SIG-M5 treated with dmso at 0.1 percent for 504 hours (cell line): ENCODE data around the gene CARD9.
"Not testable (repeated sequence)": the region's sequence is repeated elsewhere in the genome, so short reads cannot be mapped to it uniquely, and the experiment has no call there.

Source experiments
- DNase-seq: peaks from one replicate; lab custom pipeline; 2025; ENCODE audit not compliant: unreplicated experiment; lab: John Stamatoyannopoulos, UW

The CARD9 gene, protein sequence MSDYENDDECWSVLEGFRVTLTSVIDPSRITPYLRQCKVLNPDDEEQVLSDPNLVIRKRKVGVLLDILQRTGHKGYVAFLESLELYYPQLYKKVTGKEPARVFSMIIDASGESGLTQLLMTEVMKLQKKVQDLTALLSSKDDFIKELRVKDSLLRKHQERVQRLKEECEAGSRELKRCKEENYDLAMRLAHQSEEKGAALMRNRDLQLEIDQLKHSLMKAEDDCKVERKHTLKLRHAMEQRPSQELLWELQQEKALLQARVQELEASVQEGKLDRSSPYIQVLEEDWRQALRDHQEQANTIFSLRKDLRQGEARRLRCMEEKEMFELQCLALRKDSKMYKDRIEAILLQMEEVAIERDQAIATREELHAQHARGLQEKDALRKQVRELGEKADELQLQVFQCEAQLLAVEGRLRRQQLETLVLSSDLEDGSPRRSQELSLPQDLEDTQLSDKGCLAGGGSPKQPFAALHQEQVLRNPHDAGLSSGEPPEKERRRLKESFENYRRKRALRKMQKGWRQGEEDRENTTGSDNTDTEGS

DNA sequence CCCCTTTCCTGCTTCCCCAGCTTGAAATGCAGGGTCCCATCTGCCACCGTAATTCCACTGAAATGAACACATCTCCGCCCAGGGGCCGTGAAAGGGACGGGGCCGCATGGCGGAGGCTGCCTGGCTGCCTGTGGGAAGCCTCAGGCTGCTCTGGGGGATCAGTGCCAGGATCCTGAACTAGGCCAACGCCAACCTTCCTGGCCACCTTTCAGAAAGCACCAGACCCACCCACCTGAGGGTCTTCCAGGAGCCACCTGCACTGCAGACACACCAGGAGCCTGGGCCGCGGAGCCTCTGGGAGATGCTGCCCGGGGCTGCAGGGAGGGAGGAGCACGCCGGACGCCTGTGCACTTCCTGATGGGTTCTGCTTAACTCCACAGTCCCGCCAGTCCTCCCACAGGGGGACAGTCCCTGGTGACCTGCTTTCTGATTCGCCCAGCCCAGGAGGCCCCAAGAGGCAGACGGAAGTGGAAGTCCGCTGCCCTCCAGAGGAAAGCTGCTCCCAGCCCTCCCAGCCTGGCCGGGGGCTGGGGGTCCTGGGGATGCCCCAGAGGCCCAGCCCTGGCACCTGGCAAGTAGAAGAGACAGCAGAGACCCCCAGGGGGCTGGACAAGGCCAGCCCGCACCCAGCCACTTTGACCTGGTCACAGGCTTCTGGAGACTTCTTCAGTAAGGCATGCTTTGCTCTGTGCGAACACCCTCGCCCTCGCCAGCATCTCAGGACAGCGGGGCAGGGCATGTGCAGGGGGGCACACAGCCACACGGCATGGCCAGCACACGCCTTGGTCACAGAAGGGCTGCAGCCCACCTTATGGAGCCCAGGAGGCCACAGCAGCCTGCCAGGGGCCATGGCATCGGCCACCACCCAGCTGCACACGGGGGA is at the start of gene CARD9:
CARD9 (minus strand) TSS at position 370 of the 883 bp plus-strand sequence. CDS start 1,591 bp downstream, outside the sequence.
- DNase-seq, result no peak

DNA sequence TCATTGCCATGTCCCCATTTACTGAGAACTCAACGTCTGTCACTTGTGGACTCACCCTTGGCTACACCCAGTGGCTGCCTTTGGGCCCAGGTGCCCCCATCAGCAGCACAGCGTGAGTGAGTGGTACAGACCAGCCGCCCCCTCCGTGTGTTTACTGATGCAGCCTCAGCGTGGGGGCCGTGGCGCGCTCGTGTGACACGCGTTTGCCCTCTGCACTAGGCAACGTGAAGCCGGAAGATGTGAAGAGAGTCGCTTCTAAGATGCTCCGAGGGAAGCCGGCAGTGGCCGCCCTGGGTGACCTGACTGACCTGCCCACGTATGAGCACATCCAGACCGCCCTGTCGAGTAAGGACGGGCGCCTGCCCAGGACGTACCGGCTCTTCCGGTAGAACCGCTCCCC is 49.4 kb upstream of the CARD9 start:
- DNase-seq, result no peak

DNA sequence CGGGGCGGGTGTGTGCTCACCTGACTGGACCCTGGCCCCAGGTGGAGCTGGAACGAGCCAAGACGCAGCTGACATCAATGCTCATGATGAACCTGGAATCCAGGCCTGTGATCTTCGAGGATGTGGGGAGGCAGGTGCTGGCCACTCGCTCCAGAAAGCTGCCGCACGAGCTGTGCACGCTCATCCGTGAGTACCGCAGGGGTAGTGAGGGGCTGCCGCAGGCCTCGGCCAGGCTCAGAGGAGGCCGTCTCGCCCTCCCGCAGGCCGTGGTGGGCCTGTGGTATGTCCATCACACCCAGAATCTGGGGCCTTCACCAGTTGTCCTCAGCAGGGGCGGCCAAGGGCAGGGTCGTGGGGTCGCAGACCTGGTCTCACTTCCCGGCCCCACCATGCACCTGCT is 48.3 kb upstream of the CARD9 start:
- DNase-seq, result no peak

DNA sequence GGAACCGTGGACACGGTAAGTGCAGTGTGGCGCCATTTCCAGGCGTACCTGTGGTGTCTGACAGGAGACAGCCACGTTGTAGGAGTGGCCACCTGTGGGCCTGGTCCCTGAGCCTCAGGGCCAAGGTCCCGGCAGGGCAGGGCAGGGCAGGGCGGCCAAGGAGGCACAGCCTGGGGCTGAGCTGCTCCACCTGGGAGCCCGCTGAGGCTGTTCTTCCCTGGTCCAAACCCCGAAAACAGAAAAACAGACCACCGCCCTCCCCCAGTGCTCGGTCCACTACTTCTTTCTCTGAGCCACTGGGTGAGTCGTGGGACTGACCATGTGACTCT is 45.6 kb upstream of the CARD9 start:
- no peak for DNase-seq

DNA sequence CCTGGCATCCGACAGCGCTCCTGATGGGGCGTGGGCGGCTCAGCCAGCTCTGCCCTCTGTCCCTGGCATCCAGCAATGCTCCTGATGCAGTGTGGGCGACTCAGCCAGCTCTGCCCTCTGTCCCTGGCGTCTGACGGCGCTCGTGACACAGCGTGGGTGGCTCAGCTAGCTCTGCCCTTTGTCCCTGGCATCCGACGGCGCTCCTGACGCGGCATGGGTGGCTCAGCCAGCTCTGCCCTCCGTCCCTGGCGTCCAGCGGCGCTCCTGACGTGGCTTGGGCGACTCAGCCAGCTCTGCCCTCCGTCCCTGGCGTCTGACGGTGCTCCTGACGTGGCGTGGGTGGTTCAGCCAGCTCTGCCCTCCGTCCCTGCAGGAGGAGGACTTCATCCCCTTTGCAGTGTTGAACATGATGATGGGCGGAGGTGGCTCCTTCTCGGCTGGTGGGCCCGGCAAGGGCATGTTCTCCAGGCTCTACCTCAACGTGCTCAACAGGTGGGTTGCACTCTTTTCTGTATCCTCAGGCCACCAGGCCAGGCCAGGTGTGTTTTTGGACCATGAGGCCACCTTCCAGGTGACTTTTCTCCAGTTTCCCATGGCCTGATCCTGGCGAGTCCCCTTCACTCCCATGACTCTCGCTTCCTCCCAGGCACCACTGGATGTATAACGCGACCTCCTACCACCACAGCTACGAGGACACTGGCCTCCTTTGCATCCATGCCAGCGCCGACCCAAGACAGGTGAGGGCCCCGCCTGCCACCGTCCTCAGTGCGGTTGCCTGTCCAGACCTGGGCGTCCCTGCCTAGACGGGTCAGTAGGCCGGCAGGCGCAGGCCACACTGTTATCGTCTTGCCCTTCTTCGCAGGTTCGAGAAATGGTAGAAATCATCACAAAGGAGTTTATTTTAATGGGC is 45.0 kb upstream of the CARD9 start:
- no peak for DNase-seq

DNA sequence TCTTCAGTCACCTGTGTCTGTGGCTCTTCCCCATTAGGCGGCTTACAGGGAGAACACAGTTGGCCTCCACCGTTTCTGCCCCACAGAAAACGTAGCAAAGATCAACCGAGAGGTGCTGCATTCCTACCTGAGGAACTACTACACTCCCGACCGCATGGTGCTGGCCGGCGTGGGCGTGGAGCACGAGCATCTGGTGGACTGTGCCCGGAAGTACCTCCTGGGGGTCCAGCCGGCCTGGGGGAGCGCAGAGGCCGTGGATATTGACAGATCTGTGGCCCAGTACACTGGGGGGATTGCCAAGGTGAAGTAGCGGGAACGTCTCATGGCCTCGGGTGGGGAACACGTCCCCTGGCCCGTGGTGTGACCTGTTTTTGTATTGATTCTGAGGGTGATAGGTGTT is 43.4 kb upstream of the CARD9 start:
- DNase-seq, result no peak

DNA sequence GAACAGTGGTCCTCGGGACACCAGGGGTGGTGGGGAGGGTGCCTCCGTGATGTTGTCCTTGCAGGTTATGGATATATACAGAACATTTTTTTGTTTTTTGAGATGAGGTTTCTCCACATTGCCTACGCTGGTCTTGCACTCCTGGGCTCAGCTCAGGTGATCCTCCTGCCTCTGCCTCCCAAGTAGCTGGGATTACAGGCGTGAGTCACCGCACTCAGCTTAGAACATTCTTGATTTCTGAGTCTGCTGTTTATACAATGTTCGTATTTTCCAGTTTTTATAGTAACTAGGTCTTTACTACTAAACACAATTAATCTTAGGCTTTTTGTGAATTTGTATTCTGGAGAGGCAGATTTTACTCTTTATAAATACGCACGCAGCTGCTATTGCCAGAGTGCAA is 43.0 kb upstream of the CARD9 start:
- DNase-seq, result no peak

DNA sequence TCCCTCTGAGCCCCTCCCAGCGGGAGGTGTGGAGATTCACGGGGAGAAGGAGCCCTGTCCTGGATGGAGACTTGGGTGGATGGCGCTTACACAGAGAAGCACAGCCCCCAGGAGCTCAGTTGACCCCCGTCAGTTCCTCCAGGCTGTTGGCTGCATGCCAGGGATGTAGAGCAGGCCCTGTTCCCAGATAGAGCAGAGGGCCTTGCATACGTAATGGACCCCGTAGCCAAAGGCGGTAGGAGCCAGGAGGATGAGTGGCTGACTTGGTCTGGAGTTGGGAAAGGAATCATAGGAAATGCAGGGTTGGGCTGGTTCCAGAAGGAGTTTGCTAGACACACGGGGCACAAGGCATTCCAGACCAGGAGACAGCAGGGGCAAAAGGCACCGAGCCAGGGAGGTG is 39.5 kb upstream of the CARD9 start:
- DNase-seq, result no peak

DNA sequence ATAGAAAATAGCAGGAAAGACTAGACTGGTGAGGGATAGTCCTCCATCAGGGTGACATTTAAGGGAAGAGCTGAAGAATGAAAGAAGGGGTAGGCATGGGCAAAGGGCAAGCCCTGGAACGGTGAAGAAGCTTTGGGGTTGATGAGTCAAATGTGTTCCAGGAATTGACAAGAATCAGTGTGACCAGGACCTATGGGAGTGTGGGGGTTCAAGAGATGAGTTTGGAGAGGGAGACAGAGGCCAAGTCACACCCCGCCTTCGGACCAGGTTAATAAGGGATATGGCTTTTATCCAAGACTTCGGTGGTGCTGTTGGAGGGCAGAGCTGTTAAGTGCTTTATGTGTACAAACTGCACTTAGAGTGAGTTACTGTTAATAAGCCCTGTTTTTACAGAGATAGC is 37.9 kb upstream of the CARD9 start:
- no peak for DNase-seq

DNA sequence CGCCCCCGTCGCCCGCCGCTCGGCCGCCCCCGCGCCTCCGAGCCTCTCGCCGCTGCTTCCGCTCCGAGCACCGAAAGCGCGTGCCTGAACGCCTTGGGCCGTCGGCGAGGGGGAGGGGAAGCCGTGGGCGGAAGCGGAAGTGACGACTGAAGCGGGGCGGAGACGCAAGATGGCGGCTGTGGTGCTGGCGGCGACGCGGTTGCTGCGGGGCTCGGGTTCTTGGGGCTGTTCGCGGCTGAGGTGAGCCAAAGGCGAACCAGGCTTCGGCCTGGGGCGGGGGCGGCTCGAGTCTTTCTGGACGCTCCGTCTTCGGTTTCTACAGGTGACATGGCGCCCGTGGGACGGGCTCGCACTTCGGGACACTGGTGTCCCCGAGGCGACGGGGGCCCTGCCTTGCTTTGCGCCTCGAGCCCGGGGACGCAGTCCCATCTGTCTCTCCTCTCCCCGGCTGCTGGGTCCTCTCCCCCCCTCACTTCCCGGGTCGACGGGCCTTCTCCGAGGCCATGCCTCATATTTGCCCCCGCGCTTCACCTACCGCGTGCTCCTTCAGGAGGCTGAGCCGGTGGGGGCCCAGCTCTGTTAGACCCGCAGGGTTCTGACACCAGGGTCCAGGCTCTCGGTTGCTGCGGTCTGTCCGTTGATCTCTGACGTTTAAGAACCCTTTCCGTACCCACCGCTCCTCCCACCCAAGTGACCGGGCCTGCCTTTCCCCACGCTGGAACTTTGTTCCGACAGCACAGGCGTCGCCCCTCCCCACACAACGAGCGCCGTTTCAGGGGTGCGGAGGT is 37.2 kb upstream of the CARD9 start, which contains the start of the genes ENTR1 and PMPCA:
ENTR1 (minus strand) TSS at position 115 of the 788 bp plus-strand sequence. CDS start 217 bp downstream, outside the sequence.
PMPCA (plus strand) TSS at position 159 of the 788 bp plus-strand sequence; CDS start at position 170, 11 bp downstream.
- DNase-seq, result peak; percentile 81

DNA sequence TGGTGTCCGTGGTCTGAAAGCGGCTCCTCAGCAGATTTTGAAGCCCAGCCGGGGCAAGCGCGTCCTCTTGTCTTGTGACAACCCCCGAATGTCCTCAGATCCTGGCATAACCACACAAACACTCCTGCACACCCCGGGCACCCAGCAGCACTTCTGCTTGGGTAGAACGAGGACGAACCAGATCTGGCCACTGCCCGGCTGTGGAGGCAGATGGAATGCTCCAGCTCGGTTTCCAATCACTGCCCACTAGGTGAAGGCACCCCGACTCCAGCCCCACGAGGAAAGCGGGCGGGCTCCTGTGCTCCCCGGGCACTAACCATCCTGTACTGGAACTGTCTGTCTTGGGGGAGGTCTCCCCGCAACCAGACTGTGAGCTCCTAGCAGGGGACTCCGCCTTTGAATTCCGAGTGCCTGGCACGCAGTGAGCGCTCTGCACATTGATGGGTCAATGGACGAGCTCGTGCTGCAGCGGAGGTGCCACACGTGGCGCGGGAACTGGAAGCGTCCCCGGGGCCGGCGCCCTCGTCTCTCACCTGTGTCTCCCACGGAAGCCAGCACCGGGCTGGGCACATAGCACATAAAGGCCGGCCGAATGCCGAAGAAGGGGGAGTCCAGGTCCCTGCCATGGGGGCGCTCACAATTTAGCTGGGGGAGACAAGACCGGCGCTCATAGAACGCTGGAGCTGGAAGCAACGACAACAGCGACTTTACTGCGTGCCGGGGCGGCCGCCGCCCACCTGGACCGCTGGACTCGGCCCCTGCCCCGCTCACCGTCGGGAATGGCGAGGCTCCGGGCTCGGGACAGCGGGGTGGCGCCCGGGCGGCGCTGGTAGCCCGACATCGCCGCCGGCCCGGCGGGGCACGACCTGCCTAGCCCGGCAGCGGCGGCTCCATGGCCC is 36.3 kb upstream of the CARD9 start:
- DNase-seq, result peak; percentile 11

DNA sequence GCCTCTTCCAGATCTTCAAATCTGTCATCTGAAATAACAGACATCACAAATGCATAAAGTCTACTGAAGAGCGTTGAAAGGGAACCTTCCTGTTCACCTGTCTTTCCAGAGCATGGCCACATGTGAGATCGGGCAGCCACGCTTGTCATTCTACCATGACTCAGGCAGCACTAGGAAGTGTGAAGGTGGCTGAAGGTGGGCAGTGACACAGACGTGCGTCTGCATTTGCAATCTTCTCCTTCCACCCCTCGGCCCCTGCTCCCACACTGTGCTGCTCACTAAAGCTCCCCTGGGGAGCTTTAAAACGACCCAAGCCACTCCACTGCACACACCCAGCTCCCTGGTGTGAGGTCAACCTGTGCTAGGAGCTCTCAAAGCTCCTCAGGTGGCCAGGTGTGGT is 34.4 kb upstream of the CARD9 start:
- DNase-seq, result no peak

DNA sequence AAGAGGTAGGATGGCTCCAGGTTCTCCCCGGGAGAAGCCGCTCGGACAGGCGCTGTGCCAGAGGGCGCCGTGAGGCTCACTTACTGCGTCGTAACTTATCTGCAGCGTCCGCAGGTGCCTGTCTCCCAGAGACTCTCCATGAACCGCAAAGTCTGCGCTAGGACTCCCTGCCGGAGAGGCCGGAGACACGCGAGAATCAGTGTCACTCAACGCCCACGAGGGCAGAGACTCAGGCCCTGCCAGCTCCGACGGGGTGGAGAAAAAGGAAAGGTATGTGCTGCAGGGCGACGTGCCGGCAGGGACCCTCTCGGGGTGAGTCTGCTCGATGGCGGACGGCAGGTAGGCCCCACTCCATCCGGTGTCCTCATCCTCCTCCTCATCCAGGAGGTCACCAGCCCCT is 33.6 kb upstream of the CARD9 start:
- DNase-seq, result not testable (repeated sequence)

DNA sequence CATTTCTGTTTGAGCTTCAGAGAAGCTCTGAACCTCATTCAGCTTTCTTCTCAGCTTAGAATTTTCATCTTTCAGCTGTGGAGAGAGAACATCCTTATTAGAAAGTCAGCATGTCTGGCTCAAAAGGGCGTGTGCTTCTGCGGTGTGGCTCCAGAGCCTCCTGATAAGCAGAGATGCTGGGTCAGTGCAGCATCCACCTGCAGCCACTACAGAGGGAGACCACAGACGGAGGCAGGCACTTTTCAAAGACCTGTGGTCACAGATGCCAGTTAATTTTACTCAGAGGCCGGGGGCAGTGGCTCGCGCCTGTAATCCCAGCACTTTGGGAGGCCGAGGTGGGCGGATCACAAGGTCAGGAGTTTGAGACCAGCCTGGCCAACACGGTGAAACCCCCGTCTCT is 32.4 kb upstream of the CARD9 start:
- not testable (repeated sequence) for DNase-seq

DNA sequence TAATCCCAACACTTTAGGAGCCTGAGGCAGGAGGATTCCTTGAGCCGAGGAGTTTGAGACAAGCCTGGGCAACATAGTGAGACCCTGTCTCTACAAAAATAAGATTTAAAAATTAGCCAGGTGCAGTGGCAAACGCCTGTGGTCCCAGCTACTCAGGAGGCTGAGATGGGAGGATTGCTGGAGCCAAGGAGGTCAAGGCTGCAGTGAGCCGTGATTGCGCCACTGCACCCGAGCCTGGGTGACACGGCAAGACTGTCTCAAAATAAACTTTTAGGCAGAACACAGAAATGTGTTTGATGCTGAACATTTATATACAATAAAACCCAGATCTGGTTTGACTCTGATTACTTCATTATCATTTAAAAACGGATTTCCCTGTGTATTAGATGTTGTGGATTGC is 32.0 kb upstream of the CARD9 start:
- DNase-seq, result no peak

DNA sequence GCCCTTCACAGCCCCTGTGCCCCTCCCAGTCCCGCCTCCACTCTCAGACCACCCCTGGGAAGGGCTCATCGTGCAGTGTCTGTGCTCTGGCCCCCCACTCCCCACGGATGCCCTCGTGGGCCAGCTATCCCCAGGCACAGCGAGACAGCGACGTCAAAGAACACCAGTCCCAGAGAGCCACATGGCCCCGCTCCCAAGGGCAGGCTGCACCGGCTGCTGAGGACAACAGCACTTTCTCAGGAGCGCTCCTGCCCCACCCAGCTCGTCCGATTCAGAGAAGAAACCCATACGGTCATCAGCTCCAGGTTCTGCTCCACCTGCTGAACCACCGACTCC is 31.3 kb upstream of the CARD9 start:
- DNase-seq, result no peak

DNA sequence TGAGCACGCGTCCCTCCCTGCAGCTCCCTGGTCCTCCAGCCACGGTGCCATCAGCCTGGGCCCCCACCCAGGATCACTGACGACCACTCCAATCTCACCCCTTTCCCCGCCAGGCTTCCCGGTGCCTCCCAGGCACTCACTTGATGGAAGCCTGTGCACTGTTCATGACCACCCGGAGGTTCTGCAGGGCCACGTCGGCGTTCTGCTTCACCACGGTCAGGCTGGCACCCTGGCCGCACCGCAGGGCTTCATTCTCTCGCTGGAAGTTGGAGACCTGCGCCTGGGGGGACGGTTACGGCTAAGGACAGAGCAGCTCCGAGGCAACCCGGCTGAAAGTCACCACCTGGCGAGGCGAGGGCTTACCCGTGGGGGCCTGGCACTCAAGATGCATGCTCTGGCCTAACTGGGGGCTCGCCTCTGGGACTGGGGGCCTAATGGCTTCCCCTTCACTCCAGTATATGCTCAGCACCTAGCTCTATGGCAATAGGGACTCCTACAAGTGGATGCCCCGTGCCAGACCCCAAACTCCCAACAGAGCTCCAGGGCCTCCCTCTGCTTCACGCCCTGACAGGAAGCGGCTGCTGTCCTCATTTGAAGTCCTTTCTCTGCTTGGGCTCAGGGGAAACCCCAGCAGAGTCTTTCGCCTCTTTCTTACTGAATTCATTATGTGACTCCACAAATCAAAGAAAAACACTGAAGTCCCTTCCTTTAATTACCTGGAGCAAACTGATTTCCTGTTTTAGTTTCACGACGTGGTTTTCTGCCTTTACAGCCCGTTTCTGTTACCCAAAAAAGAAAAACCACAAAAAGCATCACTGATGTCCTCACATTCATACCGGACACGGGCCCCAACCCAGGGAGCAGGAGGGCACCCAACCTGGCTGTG is 30.7 kb upstream of the CARD9 start:
- DNase-seq, result no peak

DNA sequence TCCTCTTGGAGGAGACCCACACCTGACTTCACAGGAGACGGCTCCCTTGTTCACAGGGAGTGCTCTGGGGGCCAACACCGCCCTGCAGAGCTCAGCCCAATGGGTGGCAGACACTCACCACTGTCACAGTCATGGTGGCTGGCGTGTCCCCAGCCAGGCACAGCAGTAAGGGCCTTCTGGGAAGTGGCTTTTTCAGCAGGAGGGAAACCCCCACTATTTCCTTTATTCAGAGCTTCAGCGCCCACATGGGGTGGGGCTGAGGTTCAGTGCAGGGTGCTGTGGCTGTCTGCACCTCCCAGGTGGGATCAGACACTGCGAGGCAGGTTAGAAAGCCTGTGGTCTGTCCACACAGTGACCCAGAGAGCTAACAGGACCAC is 30.1 kb upstream of the CARD9 start:
- DNase-seq, result no peak
